ENCODE results near the gene PPP1R1C.
A peak's percentile ranks its signal among the peaks of the same experiment; 100 is the strongest.
"Not testable (repeated sequence)": the region's sequence is repeated elsewhere in the genome, so short reads cannot be mapped to it uniquely, and the experiment has no call there.

PPP1R1C gene, protein sequence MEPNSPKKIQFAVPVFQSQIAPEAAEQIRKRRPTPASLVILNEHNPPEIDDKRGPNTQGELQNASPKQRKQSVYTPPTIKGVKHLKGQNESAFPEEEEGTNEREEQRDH

DNA sequence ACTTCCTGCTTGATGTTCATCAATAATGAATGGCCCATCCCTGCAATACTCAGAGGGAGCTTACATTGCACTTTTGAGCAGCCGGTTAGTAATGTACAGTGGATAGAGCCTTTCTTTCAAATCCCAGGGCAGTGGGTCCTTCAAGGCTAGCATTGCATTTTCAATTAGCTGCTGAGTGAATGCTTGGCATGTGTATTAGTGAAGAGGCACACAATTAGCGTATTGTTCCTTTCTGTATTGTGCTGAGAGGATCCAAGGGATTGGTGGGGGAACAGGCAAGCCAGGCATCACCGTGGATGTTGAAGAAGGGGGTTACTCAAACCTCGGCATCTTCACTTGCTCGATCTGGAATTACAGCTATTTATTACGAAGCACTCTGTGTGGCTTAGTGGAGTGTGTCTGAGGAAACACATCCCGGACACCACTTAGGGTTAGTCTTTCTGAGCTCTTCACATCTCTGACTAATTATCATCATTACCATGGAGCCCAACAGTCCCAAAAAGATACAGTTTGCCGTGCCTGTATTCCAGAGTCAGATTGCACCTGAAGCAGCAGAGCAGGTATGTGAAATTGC, at the start of gene PPP1R1C:
Gene PPP1R1C (plus strand): TSS at position 222 of the 574 bp plus-strand sequence. CDS start 258 bp downstream, at position 480.
- Mint-ChIP-seq H3K4me3 (no peak within 1 kb of the TSS), H3K36me3 (no peaks in the 10 kb centered on the region), H3K4me1 (no peaks in the 10 kb centered on the region), H3K27me3 (peaks cover 8% of the 10 kb centered on the region), H3K27ac (no peak within 1 kb of the TSS), H3K9me3 (no peaks in the 10 kb centered on the region)

DNA sequence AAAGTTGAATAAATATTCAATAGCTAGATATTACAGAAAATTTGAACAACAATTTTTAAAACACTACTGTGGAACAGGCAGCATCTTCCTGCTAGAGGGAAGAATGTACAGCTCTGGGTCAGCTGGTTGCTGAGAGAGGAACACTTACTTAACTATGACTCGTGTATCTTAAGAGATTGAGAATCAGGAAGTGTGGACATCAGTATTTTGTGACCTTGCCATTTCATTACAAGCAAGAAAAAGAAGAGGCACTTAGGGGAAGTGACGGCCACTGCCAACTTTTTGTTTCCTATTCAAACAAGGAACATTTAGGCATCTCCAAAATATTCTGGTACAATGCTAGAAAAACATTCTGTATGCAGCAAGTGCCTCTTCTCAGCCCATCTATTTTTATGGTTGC, 48.2 kb upstream of the PPP1R1C start:
- Mint-ChIP-seq H3K4me1 (no peaks in the 10 kb centered on the region), H3K27me3 (peaks cover 14% of the 10 kb centered on the region), H3K4me3 (no peak overlapping the region), H3K27ac (no peak overlapping the region), H3K36me3 (peaks cover 2% of the 10 kb centered on the region), H3K9me3 (no peaks in the 10 kb centered on the region)

DNA sequence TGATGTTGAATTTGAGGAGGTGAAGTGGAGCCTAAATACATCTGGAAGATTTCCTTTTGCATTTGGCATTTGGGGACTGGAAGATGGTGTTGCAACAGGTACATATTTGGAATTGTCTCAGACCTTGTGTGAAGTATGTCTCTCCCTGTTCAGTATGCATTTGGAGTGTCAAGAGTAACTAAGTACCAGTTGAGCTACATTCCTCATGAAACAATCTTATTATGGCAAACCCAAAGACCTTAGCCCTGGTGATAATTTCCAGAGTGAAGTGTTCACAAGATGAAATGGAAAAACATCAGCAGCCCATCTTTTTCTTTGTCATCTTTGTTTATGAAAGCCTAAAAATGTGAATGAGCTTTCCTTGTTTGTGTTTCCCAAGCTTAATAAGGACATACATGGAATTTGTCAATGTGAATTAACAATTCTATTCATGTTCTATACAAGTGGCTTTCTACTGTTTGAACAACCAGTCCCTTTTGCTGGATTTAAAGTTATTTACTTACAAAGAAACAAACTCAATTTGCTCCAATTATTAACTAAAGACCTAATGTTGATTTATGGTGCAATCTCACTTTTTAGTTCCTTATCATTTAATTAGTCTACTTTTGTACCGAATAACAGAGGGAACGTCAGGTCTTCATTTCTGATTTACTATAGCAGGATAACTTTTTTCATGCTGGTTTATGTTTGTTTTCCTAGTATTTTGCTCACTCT, 42.1 kb upstream of the PPP1R1C start:
- H3K4me1 Mint-ChIP-seq: no peaks in the 10 kb centered on the region
- H3K9me3 Mint-ChIP-seq: no peaks in the 10 kb centered on the region
- peaks cover 2% of the 10 kb centered on the region for H3K36me3 Mint-ChIP-seq
- H3K4me3 Mint-ChIP-seq: no peak overlapping the region
- no peak overlapping the region for H3K27ac Mint-ChIP-seq
- H3K27me3 Mint-ChIP-seq: peaks cover 18% of the 10 kb centered on the region

DNA sequence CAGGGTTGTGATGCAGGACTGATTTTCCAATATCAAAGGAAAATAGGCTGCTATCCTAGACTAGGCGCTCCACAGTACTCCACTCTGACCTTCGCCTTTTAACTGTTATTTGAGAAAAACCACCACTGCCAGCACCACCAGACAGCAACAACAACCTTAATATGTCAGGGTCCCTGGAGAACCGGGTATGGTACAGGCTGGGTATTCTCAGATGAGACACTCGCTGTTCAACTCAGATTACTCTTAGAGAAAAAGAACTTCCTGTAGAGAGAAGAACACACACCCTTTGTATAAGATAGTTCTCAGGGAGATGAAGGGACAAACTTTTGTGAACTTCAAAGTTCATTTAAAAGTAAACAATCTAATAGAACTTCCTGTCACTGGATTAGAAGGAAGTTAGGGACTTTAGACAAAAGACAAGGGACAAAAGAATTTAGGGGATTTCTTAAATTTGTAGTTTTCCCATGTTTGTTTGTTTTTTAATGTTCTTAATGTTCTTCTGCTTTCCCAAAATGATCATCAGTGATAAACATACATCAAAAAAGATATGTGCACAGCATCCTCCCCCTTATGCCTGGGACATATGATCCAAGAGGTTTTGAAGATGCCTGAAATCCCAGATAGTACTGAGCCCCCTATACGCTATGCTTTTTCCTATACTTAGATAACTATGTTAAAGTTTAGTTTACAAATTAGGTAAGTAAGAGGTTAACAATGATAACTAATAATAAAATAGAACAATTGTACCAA, 41.3 kb upstream of the PPP1R1C start:
- Mint-ChIP-seq H3K36me3 (peaks cover 2% of the 10 kb centered on the region), H3K27me3 (peaks cover 13% of the 10 kb centered on the region), H3K4me3 (no peak overlapping the region), H3K4me1 (no peaks in the 10 kb centered on the region), H3K27ac (no peak overlapping the region), H3K9me3 (no peaks in the 10 kb centered on the region)

DNA sequence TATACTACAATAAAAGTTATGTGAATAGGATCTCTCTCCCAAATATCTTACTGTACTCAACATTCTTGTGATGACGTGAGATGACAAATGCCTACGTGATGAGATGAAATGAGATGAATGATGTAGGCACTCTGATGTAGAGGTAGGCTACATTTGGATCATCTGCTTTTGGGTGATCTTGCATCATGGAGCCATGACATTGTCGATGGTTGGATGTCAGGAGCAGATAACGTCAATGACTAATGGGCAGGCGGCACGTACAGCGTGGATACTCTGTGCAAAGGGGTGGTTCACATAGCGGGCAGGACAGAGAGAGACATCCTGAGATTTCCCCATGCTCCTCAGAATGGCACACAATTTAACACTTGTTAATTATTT, 40.8 kb upstream of the PPP1R1C start:
- Mint-ChIP-seq H3K36me3 (peaks cover 2% of the 10 kb centered on the region), H3K27me3 (peaks cover 14% of the 10 kb centered on the region)

DNA sequence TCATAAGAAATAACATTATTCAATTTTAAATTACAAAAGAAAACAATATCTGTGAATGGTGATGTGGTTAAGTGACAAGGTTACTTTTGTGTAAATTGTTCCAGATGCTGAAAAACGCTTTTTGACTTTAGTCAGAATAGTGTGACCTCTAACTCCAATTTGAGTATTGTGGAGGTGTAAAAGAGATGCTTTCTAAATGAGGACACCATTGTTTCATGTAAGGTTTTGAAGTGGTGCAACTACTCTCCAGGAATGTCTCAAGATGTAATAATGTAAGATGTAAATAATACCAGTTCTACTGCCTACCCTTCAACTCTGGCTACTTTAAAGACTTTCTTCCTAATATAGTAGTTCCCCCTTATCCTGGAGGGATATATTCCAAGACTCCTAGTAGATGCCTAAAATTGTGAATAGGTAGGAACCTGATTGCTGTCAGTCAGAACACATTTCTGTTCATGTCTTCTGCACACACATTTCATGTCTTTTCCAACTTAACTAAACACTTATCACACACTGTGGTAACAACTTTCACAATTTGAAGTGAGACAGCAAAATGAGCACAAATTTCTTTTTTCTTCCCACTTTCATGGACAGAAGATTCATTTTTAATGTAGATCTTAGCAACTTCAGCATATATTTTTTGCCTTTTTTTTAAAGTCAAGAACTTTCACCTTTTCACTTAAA, 39.1 kb upstream of the PPP1R1C start:
- Mint-ChIP-seq H3K4me1 (no peaks in the 10 kb centered on the region), H3K9me3 (no peaks in the 10 kb centered on the region), H3K4me3 (no peak overlapping the region), H3K36me3 (no peaks in the 10 kb centered on the region), H3K27ac (no peak overlapping the region), H3K27me3 (peaks cover 11% of the 10 kb centered on the region)

More for the DNA sequence above, 40.8 kb upstream of the PPP1R1C start:
- no peaks in the 10 kb centered on the region for H3K9me3 Mint-ChIP-seq
- H3K4me3 Mint-ChIP-seq: no peak overlapping the region
- no peaks in the 10 kb centered on the region for H3K4me1 Mint-ChIP-seq
- H3K27ac Mint-ChIP-seq: no peak overlapping the region

DNA sequence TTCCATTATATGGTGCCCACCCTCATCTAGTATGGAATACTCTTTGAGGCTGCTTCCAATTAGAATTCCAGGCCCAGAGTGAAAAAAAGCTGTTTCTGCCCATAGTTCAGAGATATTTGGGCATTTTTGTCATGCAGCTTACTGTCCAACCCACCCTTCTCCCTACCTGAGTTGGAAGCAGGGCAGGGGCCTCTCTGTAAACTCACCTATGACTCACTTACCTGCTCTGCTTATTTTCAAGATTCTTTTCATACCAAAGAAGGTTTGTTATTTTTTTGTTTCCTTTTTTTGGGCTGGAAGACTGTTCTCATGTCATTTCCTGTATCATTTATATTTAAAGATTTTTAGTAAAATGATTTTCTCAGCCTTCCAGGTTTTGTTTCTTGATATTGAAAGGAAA, 38.4 kb upstream of the PPP1R1C start:
- peaks cover 9% of the 10 kb centered on the region for H3K27me3 Mint-ChIP-seq
- H3K36me3 Mint-ChIP-seq: no peaks in the 10 kb centered on the region
- H3K4me3 Mint-ChIP-seq: no peak overlapping the region
- H3K27ac Mint-ChIP-seq: no peak overlapping the region
- H3K4me1 Mint-ChIP-seq: no peaks in the 10 kb centered on the region
- H3K9me3 Mint-ChIP-seq: no peaks in the 10 kb centered on the region

DNA sequence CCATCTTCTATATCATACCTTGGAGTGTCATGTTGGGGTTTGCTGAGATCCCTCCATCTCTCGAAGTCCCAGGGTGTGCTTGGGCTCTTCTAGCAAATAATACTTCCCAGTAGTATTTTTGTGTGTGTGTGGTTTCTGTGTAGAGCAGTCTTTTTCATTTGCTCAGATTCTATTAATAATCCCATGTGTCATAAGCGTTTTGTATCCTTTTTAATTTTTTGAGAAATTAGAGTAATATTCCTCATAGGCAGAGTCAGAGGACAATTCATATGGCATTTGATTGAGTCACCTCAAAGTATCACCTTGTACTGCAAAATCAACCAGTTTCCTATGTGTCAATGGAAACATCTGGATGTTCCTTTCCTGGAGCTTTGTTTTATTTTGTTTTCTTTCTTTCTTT, 37.4 kb upstream of the PPP1R1C start:
- Mint-ChIP-seq H3K27me3 (peaks cover 7% of the 10 kb centered on the region), H3K36me3 (no peaks in the 10 kb centered on the region), H3K27ac (no peak overlapping the region), H3K4me3 (no peak overlapping the region), H3K9me3 (no peaks in the 10 kb centered on the region), H3K4me1 (no peaks in the 10 kb centered on the region)

DNA sequence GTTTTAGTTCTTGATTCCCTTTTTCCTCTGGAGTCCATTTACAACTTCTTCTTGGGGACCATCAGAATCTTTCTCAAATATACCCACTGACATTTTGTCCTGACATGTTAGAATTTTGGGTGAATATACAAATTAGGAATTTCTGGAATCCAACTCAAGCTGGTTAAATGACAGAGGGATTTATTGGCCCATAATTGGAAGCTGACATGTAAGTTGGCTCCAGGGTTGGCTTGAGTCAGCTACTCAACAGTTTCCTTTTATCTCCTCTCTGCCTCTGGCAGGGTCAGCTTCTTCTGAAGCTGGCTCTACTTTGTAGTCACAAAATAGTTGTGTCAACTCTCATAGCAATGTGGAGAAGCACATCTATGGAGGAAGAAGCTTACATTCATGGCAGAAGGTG, 36.6 kb upstream of the PPP1R1C start:
- Mint-ChIP-seq H3K27me3 (peaks cover 12% of the 10 kb centered on the region), H3K4me1 (peaks cover 5% of the 10 kb centered on the region), H3K27ac (no peak overlapping the region), H3K9me3 (no peaks in the 10 kb centered on the region), H3K36me3 (no peaks in the 10 kb centered on the region), H3K4me3 (no peak overlapping the region)

DNA sequence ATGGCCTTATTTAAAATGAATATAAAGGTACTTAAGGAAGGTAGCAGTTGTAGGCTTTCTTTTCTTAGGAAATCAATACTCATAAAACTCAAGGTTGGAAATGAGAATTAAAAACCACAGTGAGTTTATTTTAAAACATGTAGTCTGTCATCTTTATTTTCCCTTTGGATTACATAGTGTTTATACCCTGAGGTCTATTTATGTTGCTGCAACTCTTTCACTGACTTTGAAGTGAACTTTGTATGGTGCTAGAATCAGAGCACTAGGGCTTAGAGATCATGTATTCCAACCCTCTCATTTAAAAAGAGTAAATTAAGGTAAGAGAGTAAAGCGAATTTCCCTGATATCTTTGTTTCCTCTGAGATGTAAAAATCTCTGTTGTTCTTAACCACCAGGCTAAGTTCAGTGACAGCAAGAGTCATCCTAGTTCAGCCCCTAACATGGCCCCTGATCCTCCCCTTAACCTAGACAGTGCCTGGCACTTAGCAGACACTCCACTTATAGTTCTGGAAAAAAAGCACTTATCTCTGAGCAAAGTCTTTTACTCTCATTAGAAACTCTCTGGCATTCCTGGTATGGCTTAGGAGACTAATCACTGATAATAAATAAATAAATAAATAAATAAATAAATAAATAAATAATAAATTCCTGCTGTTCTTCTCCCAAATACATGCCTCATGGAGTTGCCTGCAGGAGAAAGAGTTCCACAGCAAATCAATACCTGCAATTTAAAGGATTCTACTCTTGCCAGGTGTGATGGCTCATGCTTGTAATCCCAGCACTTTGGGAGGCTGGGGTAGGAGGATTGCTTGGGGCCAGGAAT, 33.0 kb upstream of the PPP1R1C start:
- Mint-ChIP-seq H3K27me3 (peaks cover 14% of the 10 kb centered on the region), H3K9me3 (no peaks in the 10 kb centered on the region), H3K36me3 (no peaks in the 10 kb centered on the region), H3K4me1 (peaks cover 11% of the 10 kb centered on the region), H3K4me3 (no peak overlapping the region), H3K27ac (no peak overlapping the region)

DNA sequence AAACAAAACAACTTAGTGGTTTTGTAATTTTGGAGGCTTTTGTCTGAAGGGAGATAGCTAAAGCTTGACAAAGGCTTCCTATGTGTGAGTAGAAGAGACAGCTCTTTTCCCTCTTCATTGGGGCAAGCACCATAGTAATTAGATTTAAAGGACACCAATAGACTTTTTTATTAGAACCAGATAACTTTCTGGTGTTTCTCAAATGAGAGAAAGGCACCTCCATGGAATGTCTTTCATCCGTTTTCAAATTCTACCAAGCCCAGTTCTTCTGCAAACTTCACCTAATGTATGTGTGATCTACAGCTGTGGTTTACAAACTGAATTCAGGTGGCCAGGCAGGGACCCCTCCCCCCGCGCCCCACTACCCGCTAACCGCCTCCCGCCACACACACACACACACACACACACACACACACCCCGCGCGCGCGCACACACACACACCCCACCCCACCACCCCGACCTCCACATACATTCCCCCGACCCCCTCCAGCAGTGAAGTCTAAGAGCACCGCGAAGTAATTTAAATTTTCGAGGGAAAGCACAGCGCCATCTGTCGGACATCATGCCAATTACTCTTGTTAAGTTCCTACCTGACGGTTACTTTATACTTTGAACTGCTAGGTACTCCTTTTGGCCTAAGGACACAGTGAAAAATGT, 31.6 kb upstream of the PPP1R1C start:
- Mint-ChIP-seq H3K4me3 (peak overlapping the region; percentile 32), H3K27me3 (peaks cover 18% of the 10 kb centered on the region), H3K9me3 (no peaks in the 10 kb centered on the region), H3K36me3 (no peaks in the 10 kb centered on the region), H3K27ac (no peak overlapping the region), H3K4me1 (peaks cover 11% of the 10 kb centered on the region)

DNA sequence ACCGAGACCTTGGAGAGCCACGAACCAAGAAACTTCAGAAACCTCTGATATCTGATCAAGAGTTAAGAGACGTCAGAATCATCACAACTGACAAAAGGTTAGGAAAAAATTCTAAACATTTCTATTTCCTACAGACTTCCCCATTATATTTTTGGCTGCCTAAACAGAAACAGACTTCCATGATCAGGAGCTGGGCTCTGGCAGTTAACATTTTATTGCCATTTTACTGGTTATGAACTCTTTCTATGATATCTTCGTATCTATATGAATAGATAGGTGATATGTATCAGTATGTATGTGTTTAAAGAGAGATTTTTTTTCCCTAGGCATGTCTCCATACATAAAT, 31.1 kb upstream of the PPP1R1C start:
- H3K36me3 Mint-ChIP-seq: no peaks in the 10 kb centered on the region
- H3K4me1 Mint-ChIP-seq: peaks cover 11% of the 10 kb centered on the region
- peaks cover 20% of the 10 kb centered on the region for H3K27me3 Mint-ChIP-seq
- H3K4me3 Mint-ChIP-seq: peak overlapping the region; percentile 32
- no peaks in the 10 kb centered on the region for H3K9me3 Mint-ChIP-seq
- H3K27ac Mint-ChIP-seq: no peak overlapping the region

DNA sequence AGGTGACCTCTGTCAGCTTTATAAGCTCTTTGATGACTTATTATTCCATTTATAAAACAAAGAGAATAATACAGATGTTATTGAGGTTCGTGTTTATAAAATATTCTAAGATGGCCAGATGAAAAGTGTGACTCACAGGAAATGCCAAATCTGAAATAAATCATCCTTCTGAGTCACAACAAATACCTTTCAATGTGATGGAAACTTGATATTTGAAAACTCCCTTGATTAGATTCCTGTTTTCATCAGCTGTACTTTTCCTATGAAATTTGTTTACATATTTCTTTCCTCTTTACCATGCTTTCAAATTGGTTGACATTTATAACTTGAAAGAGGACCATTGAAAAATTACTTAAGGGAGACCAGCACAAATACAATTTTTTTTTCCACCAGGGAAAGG, 30.6 kb upstream of the PPP1R1C start:
- Mint-ChIP-seq H3K4me3 (no peak overlapping the region), H3K36me3 (no peaks in the 10 kb centered on the region), H3K27ac (no peak overlapping the region), H3K27me3 (peaks cover 18% of the 10 kb centered on the region), H3K9me3 (no peaks in the 10 kb centered on the region), H3K4me1 (peaks cover 11% of the 10 kb centered on the region)

DNA sequence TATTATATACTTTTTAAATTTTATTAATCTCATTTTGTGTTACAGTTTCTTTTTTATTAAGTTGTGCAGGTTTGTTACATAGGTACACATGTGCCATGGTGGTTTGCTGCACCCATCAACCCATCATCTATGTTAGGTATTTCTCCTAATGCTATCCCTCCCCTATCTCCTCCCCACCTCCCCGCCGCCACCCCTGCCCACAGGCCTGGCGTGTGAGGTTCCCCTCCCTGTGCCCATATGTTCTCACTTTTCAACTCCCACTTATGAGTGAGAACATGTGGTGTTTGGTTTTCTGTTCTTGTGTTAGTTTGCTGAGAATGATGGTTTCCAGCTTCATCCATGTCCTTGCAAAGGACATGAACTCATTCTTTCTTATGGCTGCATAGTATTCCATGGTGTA, 29.8 kb upstream of the PPP1R1C start:
- not testable (repeated sequence) for H3K4me3 Mint-ChIP-seq, H3K27ac Mint-ChIP-seq, H3K36me3 Mint-ChIP-seq, H3K9me3 Mint-ChIP-seq
- Mint-ChIP-seq H3K4me1 (peaks cover 11% of the 10 kb centered on the region), H3K27me3 (peaks cover 23% of the 10 kb centered on the region)

DNA sequence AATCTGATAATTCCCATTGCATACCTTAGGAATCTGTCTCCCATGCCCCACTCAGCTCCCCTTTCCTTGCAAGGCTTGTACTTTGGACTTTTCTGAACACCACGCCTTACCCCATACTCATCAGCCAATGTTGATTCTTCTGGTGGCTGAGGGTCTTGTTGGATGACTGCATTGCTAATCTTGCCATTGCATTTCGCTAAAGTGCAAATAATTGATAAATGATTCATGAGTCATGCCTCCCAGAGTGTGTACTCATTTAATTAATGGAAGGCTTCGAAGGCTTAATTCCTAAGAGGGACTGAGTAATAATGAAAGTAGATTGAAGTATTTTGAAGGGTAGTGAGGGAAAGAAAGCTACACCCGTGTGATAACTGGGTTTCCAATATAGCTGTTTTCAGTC, 28.0 kb upstream of the PPP1R1C start:
- no peak overlapping the region for H3K4me3 Mint-ChIP-seq
- peaks cover 1% of the 10 kb centered on the region for H3K36me3 Mint-ChIP-seq
- H3K27me3 Mint-ChIP-seq: peaks cover 25% of the 10 kb centered on the region
- no peaks in the 10 kb centered on the region for H3K9me3 Mint-ChIP-seq
- H3K4me1 Mint-ChIP-seq: peaks cover 11% of the 10 kb centered on the region
- no peak overlapping the region for H3K27ac Mint-ChIP-seq
